ENCODE results near the gene GATD1.

GRCh38 chr11:786235-787083 is 9.2 kb upstream of the GATD1 start:
- no peak for TF ChIP-seq CTCF (IDR thresholded peaks at IDR 0.05)
- TF ChIP-seq EZH2 (IDR thresholded peaks at IDR 0.05; ENCODE audit: borderline replicate concordance, insufficient read depth, low read depth, low read length, poor library complexity, severe bottlenecking) = no peak
